Neural crest cell (in vitro differentiated cells): ENCODE data around the gene RAB35. TPM values are rescaled to one million over a fixed set of nuclear protein-coding genes. Genes with fewer than 3 reads are reported as not detected.

Source experiments
- DNase-seq: peaks from one replicate; pipeline ENCODE4 v3.0.0; 2021; ENCODE audit warnings: low read depth, mixed read lengths, low spot score
- H3K27ac Mint-ChIP-seq: one replicate; pipeline ENCODE4 v1.8.0; 2021; ENCODE audit warnings: mild to moderate bottlenecking, mixed read lengths; ENCODE audit not compliant: unreplicated experiment
- H3K27me3 Mint-ChIP-seq: 2 replicates; pipeline ENCODE4 v1.8.0; 2021; ENCODE audit warnings: low read depth, mild to moderate bottlenecking, mixed read lengths
- H3K36me3 Mint-ChIP-seq: 2 replicates; pipeline ENCODE4 v1.8.0; 2021; ENCODE audit warnings: low read depth, mild to moderate bottlenecking, mixed read lengths
- H3K4me1 Mint-ChIP-seq: 2 replicates; pipeline ENCODE4 v1.8.0; 2021; ENCODE audit warnings: mixed read lengths
- H3K4me3 Mint-ChIP-seq: one replicate; pipeline ENCODE4 v1.8.0; 2021; ENCODE audit warnings: mild to moderate bottlenecking, mixed read lengths
- H3K9me3 Mint-ChIP-seq: 2 replicates; pipeline ENCODE4 v1.8.0; 2021; ENCODE audit warnings: mixed read lengths
- CTCF ChIP-seq: fragments of 200-600 bp; sonication (generic); conservative IDR thresholded peaks from 2 replicates; pipeline ENCODE4 v1.5.0; 2021; ENCODE audit warnings: antibody characterized with exemption, mild to moderate bottlenecking
- total RNA-seq: library from RNA; stranded (reverse); gene quantifications from 2 replicates; pipeline ENCODE4 v1.2.1, GENCODE V29; 2021

Gene RAB35
- total RNA-seq, 1 donor from 2014 or later: 54.1 TPM

- Mint-ChIP-seq H3K9me3 (no peaks in the 10 kb centered on the region), H3K4me1 (peaks cover 5% of the 10 kb centered on the region), H3K27ac (no peak overlapping the region), H3K27me3 (no peaks in the 10 kb centered on the region), H3K4me3 (no peak overlapping the region), H3K36me3 (peaks cover 12% of the 10 kb centered on the region)
- DNase-seq: no peak
- no peak for TF ChIP-seq CTCF
Observed at GRCh38 chr12:120126635-120127005, 10.1 kb upstream of the RAB35 start.

GRCh38 chr12:120125792-120126634 is 9.5 kb upstream of the RAB35 start:
- no peaks in the 10 kb centered on the region for H3K27me3 Mint-ChIP-seq
- H3K9me3 Mint-ChIP-seq: no peaks in the 10 kb centered on the region
- no peak for DNase-seq
- peaks cover 5% of the 10 kb centered on the region for H3K4me1 Mint-ChIP-seq
- H3K27ac Mint-ChIP-seq: no peak overlapping the region
- H3K36me3 Mint-ChIP-seq: peaks cover 12% of the 10 kb centered on the region
- no peak for TF ChIP-seq CTCF
- no peak overlapping the region for H3K4me3 Mint-ChIP-seq

GRCh38 chr12:120125029-120125428 is 8.5 kb upstream of the RAB35 start:
- Mint-ChIP-seq H3K27ac (no peak overlapping the region), H3K36me3 (peaks cover 12% of the 10 kb centered on the region), H3K4me3 (no peak overlapping the region), H3K4me1 (peaks cover 5% of the 10 kb centered on the region), H3K9me3 (no peaks in the 10 kb centered on the region), H3K27me3 (no peaks in the 10 kb centered on the region)
- TF ChIP-seq CTCF: no peak
- DNase-seq: no peak

GRCh38 chr12:120121766-120122293 is 5.3 kb upstream of the RAB35 start:
- Mint-ChIP-seq H3K36me3 (peaks cover 4% of the 10 kb centered on the region), H3K9me3 (no peaks in the 10 kb centered on the region), H3K27ac (no peak overlapping the region), H3K4me1 (peaks cover 29% of the 10 kb centered on the region), H3K27me3 (no peaks in the 10 kb centered on the region), H3K4me3 (no peak overlapping the region)
- no peak for TF ChIP-seq CTCF
- no peak for DNase-seq

- Mint-ChIP-seq H3K36me3 (no peaks in the 10 kb centered on the region), H3K27me3 (no peaks in the 10 kb centered on the region), H3K4me1 (peaks cover 25% of the 10 kb centered on the region), H3K27ac (no peak overlapping the region), H3K4me3 (peak overlapping the region; percentile 5), H3K9me3 (no peaks in the 10 kb centered on the region)
- DNase-seq: no peak
- no peak for TF ChIP-seq CTCF
Observed at GRCh38 chr12:120121343-120121742, 4.8 kb upstream of the RAB35 start.
